AG04450 (cell line): ENCODE data around the gene CERCAM. TPM values are rescaled to one million over a fixed set of nuclear protein-coding genes. Genes with fewer than 3 reads are reported as not detected.

Experiments used
- CTCF ChIA-PET: fragments of 300-600, 350-600 bp; formaldehyde crosslinking; extraction: SDS; loops from one replicate; lab custom pipeline; 2022; ENCODE audit warnings: antibody characterized with exemption, inconsistent platforms; lab: Charles Lee
- POLR2A ChIA-PET: fragments of 350-600 bp; formaldehyde crosslinking; extraction: SDS; loops from one replicate; lab custom pipeline; 2021; ENCODE audit warnings: antibody characterized with exemption, inconsistent platforms; lab: Yijun Ruan, JAX
- DNase-seq: peaks from one replicate; pipeline ENCODE4 v3.0.0-alpha.2; 2011; ENCODE audit warnings: low read depth, low spot score
- H3K27ac ChIP-seq: one replicate; pipeline ENCODE4 v1.5.1; 2012; ENCODE audit warnings: low read depth, low read length, control low read depth
- H3K27me3 ChIP-seq: one replicate; pipeline ENCODE4 v1.6.0; 2012; ENCODE audit warnings: low read length; ENCODE audit not compliant: control insufficient read depth, insufficient read depth
- H3K4me3 ChIP-seq: 2 replicates; pipeline ENCODE4 v1.5.1; 2011; ENCODE audit warnings: mild to moderate bottlenecking, low read depth, low read length, control low read depth
- H3K9me3 ChIP-seq: 2 replicates; pipeline ENCODE4 v1.5.1; 2012; ENCODE audit warnings: low read length; ENCODE audit not compliant: control insufficient read depth, insufficient read depth
- polyA plus RNA-seq: library from polyadenylated mRNA; depleted of rRNA; stranded (reverse); fragments of >200 nt; gene quantifications from 2 replicates; pipeline ENCODE4 v1.2.3, GENCODE V29; 2011
- TF ChIP-seq, protein P1 (sequence below): IDR thresholded peaks from 2 replicates; pipeline ENCODE4 v1.5.1; 2011; ENCODE audit warnings: low read depth, low read length, control low read depth, inconsistent platforms

The CERCAM gene
- polyA plus RNA-seq, 1 experiment = 54.9 TPM

- TF ChIP-seq, protein P1, sequence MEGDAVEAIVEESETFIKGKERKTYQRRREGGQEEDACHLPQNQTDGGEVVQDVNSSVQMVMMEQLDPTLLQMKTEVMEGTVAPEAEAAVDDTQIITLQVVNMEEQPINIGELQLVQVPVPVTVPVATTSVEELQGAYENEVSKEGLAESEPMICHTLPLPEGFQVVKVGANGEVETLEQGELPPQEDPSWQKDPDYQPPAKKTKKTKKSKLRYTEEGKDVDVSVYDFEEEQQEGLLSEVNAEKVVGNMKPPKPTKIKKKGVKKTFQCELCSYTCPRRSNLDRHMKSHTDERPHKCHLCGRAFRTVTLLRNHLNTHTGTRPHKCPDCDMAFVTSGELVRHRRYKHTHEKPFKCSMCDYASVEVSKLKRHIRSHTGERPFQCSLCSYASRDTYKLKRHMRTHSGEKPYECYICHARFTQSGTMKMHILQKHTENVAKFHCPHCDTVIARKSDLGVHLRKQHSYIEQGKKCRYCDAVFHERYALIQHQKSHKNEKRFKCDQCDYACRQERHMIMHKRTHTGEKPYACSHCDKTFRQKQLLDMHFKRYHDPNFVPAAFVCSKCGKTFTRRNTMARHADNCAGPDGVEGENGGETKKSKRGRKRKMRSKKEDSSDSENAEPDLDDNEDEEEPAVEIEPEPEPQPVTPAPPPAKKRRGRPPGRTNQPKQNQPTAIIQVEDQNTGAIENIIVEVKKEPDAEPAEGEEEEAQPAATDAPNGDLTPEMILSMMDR = no peak
- H3K4me3 ChIP-seq = no peak overlapping the region
- no peaks in the 10 kb centered on the region for H3K27me3 ChIP-seq
- DNase-seq = no peak
- no peak overlapping the region for H3K27ac ChIP-seq
- ChIA-PET POLR2A (interaction anchor here (0.6 kb wide), 1 partner anchor 8 kb away, joined by 3 read pairs; no protein-coding TSS in a partner anchor), CTCF (no interaction called here)
- H3K9me3 ChIP-seq = peaks cover 3% of the 10 kb centered on the region; the same call in 1 of the 2 replicates
These were observed 30.4 kb upstream of the CERCAM start for GRCh38 chr9:128390150-128390812.

DNA sequence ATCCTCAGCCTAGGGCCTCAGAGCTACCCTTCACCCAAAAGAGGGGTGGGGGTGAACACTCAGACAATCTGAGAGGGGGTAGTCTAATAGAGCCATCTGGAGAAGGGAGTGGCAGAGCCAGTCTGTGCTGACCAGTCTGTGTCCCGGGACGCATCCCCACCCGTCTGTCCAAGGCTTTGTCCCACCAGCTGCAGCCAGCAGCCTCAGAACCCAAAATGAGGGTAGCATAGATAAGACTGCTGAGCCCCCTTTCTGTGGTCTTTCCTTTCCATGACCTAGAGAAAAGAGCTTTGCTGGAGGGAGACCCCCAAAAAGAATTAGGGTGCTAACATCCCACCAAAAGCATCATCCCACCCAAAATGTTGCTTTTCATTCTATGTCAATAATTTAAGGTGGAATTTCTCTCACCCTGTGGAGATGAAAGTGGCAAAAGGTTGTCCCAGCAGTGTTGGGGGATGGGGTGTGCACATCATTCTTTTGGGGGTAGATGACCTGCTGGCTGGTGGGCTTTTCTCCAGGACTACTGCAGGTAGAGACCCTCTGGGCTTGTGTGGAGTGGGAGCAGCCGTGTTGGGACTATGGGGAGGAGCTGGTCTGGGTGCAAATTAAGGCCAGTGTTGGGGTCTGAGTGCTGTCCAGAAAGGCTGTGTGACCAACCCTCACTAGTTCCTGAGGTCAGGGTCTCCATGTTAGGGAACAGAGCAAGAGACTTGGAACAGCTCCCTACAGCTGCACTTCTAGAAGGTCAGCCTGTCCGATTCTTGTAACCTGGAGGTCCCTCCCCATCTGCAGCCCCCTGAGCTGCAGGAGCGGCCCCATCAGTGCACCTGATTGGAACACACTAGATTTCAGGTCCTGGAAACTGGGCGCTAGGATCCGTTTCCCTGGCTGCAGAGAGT lies 29.6 kb upstream of the CERCAM start:
- POLR2A ChIA-PET = interaction anchor here (0.6 kb wide), 1 partner anchor 8 kb away, joined by 3 read pairs; no protein-coding TSS in a partner anchor
- DNase-seq = no peak
- TF ChIP-seq, protein P1 = no peak
- Histone ChIP-seq H3K4me3 (no peak overlapping the region), H3K27me3 (no peaks in the 10 kb centered on the region), H3K9me3 (peaks cover 3% of the 10 kb centered on the region; the same call in 1 of the 2 replicates), H3K27ac (no peak overlapping the region)
- CTCF ChIA-PET = no interaction called here

- Histone ChIP-seq H3K9me3 (peaks cover 3% of the 10 kb centered on the region; the same call in 1 of the 2 replicates), H3K4me3 (no peak overlapping the region), H3K27me3 (peaks cover 3% of the 10 kb centered on the region), H3K27ac (no peak overlapping the region)
- TF ChIP-seq, protein P1 = no peak
- ChIA-PET POLR2A (no interaction called here), CTCF (no interaction called here)
- DNase-seq = no peak
These were observed 28.7 kb upstream of the CERCAM start for GRCh38 chr9:128391956-128392301.

DNA sequence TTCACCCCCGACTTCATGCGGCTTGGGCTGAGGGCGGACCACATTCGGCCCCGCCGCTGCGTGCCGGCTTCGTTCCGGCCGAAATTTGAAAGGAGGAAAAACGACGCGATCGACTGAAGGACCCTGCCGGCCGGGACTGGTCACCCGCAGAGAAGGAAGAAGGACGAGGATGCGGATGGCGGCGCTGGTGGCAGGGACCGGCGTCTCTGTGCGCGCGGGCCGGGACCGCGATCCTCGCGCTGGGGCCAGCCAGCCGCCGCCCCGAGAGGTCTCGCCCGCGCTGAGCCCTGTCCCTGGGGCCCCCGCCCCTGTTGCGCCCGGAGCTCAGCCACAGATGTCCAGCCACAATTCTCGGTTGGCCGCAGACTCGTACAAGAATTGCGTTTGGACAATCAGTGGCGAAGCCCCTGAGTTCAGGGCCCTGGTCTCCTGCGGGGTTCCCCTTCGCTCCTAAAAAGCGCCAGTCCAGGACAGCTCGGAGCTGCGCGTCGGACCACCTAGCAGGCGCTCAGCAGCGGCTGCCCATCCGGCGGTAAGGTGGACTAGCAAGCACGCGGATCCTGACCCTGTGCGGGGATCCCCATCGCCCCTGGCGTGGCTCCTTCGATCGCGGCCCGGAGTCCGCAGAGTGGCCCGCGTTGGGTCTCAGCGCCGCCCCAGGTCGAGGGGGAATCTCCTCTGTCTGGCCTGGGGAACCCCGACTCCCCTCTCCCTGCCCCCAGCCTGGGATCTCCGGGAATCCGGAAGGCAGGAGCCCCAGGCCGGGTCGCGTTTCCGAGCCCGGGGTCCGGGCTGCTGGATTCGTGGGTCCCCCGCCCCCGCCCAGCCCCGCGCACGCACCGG lies 28.1 kb upstream of the CERCAM start:
- peaks cover 3% of the 10 kb centered on the region; the same call in 1 of the 2 replicates for H3K9me3 ChIP-seq
- ChIA-PET POLR2A (no interaction called here), CTCF (no interaction called here)
- no peak overlapping the region for H3K4me3 ChIP-seq
- TF ChIP-seq, protein P1 = no peak
- DNase-seq = no peak
- H3K27me3 ChIP-seq = peaks cover 8% of the 10 kb centered on the region
- no peak overlapping the region for H3K27ac ChIP-seq
